Breast epithelium (tissue), 3 donors: ENCODE measurements around the gene GLIS1.

Experiments
- CTCF ChIP-seq, 3 donors: fragments of 450-650 bp; IDR thresholded peaks; one replicate each; pipeline ENCODE4 v1.5.1; 2016 to 2017; ENCODE audit warnings: antibody characterized with exemption in 3 of 3, mild to moderate bottlenecking in 3 of 3, moderate library complexity in 3 of 3
- POLR2A ChIP-seq: fragments of 450-650 bp; IDR thresholded peaks from one replicate; pipeline ENCODE4 v1.6.1; 2016; ENCODE audit warnings: antibody characterized with exemption, mild to moderate bottlenecking, moderate library complexity
- POLR2AphosphoS5 ChIP-seq, 3 donors: sonication (generic); formaldehyde crosslinking; IDR thresholded peaks; one replicate each; pipeline ENCODE4 v1.6.1; 2017; ENCODE audit warnings: antibody characterized with exemption in 3 of 3

DNA sequence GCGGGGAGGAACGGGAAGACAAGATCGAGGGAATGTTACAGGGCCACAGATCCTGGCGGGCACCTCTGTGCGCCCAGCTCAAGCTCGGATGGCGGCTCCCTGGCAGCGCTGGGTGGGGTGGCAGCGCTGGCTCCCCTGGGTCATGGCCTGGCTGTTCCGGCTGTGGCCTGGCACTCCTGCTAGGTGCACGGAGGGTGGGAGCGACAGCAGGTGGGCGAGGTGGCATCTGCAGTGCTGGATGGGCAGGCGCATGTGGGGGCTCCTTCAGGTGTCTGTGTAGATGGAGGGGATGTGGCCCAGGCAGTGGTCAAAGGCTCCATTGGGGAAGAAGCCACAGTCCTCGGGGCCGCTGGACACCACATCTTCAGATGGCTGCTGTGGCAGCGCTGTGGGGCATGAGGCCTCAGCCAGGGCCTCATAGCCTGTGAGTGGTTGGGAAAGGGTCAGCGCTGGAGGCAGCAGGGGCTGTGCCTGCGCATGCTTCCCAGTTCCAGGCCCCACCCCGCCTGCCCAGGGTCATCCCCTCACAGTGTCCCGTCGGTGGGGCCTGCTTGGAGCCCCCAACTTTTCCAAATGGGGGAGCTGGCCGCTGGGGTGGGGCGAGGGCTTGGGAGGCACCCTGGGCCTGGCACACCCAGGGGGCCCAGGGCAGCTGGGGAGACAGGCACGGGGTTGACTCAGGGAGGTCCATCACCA lies 232.5 kb downstream of the GLIS1 start:
- TF ChIP-seq POLR2AphosphoS5 (IDR thresholded peaks at IDR 0.05), result no peak
- no peak for TF ChIP-seq CTCF (IDR thresholded peaks at IDR 0.05)
- TF ChIP-seq POLR2A, result no peak
